ENCODE measurements around the gene FRMD3. TPM values are rescaled to one million over a fixed set of nuclear protein-coding genes. Genes with fewer than 3 reads are reported as not detected.

The FRMD3 gene
- polyA plus RNA-seq, 1 donor from 2014 or later = 13.0 TPM

DNA sequence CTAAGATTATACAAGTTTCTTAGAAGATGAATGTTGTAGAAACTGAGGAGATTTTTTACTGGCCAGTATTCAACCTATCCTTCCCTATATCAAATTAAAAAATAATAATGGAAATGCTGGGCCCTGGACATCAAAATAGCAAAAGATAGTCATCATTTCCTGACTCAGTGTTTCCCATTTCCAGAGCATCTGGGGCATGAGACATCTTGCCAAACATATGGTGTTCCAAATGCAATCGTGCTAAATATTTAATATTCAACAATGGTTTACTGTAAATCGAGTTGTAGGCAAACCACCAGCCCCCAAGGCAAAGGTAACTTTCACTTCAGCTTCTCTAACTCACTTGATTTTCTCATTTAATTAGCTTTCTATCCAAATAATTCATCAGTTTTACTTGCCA, 152.9 kb downstream of the FRMD3 start:
- H3K36me3 ChIP-seq (ENCODE audit: insufficient read depth, low read length) = no peaks in the 10 kb centered on the region
- H2AFZ ChIP-seq (ENCODE audit: low read depth, low read length) = no peak overlapping the region
- no peaks in the 10 kb centered on the region for H3K79me2 ChIP-seq (replicated peaks; ENCODE audit: insufficient read depth, low read length)
- H3K9me2 ChIP-seq (ENCODE audit: insufficient read depth, low read length) = no peaks in the 10 kb centered on the region
- H3F3A ChIP-seq (ENCODE audit: insufficient read depth, low read length, poor library complexity, severe bottlenecking) = no peaks in the 10 kb centered on the region
- no peak overlapping the region for H3K4me3 ChIP-seq (ENCODE audit: low read length)
- H3K27ac ChIP-seq (ENCODE audit: low read length) = no peak overlapping the region
- no peak overlapping the region for H3K4me2 ChIP-seq (ENCODE audit: low read length)
- H3K9me3 ChIP-seq (ENCODE audit: low read length) = no peaks in the 10 kb centered on the region
- no peaks in the 10 kb centered on the region for H4K20me1 ChIP-seq (ENCODE audit: insufficient read depth)
- H3K27me3 ChIP-seq (ENCODE audit: insufficient read depth, low read depth, low read length) = no peaks in the 10 kb centered on the region
- TF ChIP-seq RAD21 (conservative IDR thresholded peaks at IDR 0.05) (no peak), SMC3 (conservative IDR thresholded peaks at IDR 0.05; ENCODE audit: poor library complexity) (no peak), EZH2 (IDR thresholded peaks at IDR 0.05; ENCODE audit: borderline replicate concordance, insufficient read depth, low read length, poor library complexity, severe bottlenecking) (no peak), EP300 (conservative IDR thresholded peaks at IDR 0.05; ENCODE audit: poor library complexity, severe bottlenecking) (no peak), TAF1 (IDR thresholded peaks at IDR 0.05; ENCODE audit: low read depth) (no peak), POLR2AphosphoS5 (IDR thresholded peaks at IDR 0.05) (no peak), MXI1 (conservative IDR thresholded peaks at IDR 0.05; ENCODE audit: poor library complexity, severe bottlenecking) (no peak)
- TF ChIP-seq, protein P1, sequence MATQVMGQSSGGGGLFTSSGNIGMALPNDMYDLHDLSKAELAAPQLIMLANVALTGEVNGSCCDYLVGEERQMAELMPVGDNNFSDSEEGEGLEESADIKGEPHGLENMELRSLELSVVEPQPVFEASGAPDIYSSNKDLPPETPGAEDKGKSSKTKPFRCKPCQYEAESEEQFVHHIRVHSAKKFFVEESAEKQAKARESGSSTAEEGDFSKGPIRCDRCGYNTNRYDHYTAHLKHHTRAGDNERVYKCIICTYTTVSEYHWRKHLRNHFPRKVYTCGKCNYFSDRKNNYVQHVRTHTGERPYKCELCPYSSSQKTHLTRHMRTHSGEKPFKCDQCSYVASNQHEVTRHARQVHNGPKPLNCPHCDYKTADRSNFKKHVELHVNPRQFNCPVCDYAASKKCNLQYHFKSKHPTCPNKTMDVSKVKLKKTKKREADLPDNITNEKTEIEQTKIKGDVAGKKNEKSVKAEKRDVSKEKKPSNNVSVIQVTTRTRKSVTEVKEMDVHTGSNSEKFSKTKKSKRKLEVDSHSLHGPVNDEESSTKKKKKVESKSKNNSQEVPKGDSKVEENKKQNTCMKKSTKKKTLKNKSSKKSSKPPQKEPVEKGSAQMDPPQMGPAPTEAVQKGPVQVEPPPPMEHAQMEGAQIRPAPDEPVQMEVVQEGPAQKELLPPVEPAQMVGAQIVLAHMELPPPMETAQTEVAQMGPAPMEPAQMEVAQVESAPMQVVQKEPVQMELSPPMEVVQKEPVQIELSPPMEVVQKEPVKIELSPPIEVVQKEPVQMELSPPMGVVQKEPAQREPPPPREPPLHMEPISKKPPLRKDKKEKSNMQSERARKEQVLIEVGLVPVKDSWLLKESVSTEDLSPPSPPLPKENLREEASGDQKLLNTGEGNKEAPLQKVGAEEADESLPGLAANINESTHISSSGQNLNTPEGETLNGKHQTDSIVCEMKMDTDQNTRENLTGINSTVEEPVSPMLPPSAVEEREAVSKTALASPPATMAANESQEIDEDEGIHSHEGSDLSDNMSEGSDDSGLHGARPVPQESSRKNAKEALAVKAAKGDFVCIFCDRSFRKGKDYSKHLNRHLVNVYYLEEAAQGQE (IDR thresholded peaks at IDR 0.05; ENCODE audit: borderline replicate concordance) = no peak
- TF ChIP-seq, protein P2, sequence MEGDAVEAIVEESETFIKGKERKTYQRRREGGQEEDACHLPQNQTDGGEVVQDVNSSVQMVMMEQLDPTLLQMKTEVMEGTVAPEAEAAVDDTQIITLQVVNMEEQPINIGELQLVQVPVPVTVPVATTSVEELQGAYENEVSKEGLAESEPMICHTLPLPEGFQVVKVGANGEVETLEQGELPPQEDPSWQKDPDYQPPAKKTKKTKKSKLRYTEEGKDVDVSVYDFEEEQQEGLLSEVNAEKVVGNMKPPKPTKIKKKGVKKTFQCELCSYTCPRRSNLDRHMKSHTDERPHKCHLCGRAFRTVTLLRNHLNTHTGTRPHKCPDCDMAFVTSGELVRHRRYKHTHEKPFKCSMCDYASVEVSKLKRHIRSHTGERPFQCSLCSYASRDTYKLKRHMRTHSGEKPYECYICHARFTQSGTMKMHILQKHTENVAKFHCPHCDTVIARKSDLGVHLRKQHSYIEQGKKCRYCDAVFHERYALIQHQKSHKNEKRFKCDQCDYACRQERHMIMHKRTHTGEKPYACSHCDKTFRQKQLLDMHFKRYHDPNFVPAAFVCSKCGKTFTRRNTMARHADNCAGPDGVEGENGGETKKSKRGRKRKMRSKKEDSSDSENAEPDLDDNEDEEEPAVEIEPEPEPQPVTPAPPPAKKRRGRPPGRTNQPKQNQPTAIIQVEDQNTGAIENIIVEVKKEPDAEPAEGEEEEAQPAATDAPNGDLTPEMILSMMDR (IDR thresholded peaks at IDR 0.05; ENCODE audit: poor library complexity, severe bottlenecking) = no peak
- H3K9ac ChIP-seq (ENCODE audit: low read length) = no peak overlapping the region

DNA sequence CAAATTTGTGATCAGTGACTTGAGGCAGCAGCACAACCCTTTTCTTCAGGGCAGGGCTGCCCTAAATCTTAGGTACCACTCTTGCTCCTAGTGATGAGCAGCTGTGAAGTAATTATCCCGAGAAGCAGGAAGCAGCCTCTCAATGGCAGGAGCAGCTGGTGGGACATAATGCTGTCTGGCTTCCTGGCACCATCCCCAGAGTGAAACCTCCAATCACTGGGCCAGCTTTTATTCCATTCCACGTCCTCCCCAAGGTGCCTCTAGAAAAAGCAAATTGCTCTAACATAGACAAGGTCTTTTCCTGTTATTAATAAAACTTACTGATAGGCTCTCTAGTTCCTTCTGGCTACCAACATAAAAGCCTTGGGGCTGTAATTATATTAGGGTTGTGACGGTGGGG, 154.0 kb downstream of the FRMD3 start:
- no peaks in the 10 kb centered on the region for H3K27me3 ChIP-seq (ENCODE audit: insufficient read depth, low read depth, low read length)
- no peaks in the 10 kb centered on the region for H3F3A ChIP-seq (ENCODE audit: insufficient read depth, low read length, poor library complexity, severe bottlenecking)
- H3K9me2 ChIP-seq (ENCODE audit: insufficient read depth, low read length) = no peaks in the 10 kb centered on the region
- H3K9ac ChIP-seq (ENCODE audit: low read length) = no peak overlapping the region
- H3K36me3 ChIP-seq (ENCODE audit: insufficient read depth, low read length) = no peaks in the 10 kb centered on the region
- no peaks in the 10 kb centered on the region for H4K20me1 ChIP-seq (ENCODE audit: insufficient read depth)
- H3K9me3 ChIP-seq (ENCODE audit: low read length) = no peaks in the 10 kb centered on the region
- H3K4me2 ChIP-seq (ENCODE audit: low read length) = no peak overlapping the region
- H3K79me2 ChIP-seq (replicated peaks; ENCODE audit: insufficient read depth, low read length) = no peaks in the 10 kb centered on the region
- TF ChIP-seq EP300 (conservative IDR thresholded peaks at IDR 0.05; ENCODE audit: poor library complexity, severe bottlenecking) (no peak), MXI1 (conservative IDR thresholded peaks at IDR 0.05; ENCODE audit: poor library complexity, severe bottlenecking) (no peak), RAD21 (conservative IDR thresholded peaks at IDR 0.05) (no peak), POLR2AphosphoS5 (IDR thresholded peaks at IDR 0.05) (no peak), TAF1 (IDR thresholded peaks at IDR 0.05; ENCODE audit: low read depth) (no peak), EZH2 (IDR thresholded peaks at IDR 0.05; ENCODE audit: borderline replicate concordance, insufficient read depth, low read length, poor library complexity, severe bottlenecking) (no peak), SMC3 (conservative IDR thresholded peaks at IDR 0.05; ENCODE audit: poor library complexity) (no peak)
- TF ChIP-seq, protein P1 (IDR thresholded peaks at IDR 0.05; ENCODE audit: borderline replicate concordance) = no peak
- TF ChIP-seq, protein P2 (IDR thresholded peaks at IDR 0.05; ENCODE audit: poor library complexity, severe bottlenecking) = no peak
- no peak overlapping the region for H3K27ac ChIP-seq (ENCODE audit: low read length)
- H2AFZ ChIP-seq (ENCODE audit: low read depth, low read length) = no peak overlapping the region
- no peak overlapping the region for H3K4me3 ChIP-seq (ENCODE audit: low read length)

Measured in neural cell (in vitro differentiated cells).